Immature natural killer cell (primary cell): ENCODE data around the gene SHQ1. TPM values are rescaled to one million over a fixed set of nuclear protein-coding genes. Genes with fewer than 3 reads are reported as not detected.

Experiments used
- DNase-seq, 3 donors: peaks; one replicate each; pipeline ENCODE4 v3.0.0; 2022; ENCODE audit warnings: mixed read lengths in 1 of 3
- H3K27ac Mint-ChIP-seq, 6 donors: one replicate each; pipeline ENCODE4 v1.8.0; 2020; ENCODE audit warnings: mixed read lengths in 6 of 6, mild to moderate bottlenecking in 5 of 6, inconsistent platforms in 4 of 6, moderate library complexity in 3 of 6
- H3K27me3 Mint-ChIP-seq, 3 donors: one replicate each; pipeline ENCODE4 v1.8.0; 2020 to 2021; ENCODE audit warnings: low read depth in 3 of 3, mild to moderate bottlenecking in 3 of 3, mixed read lengths in 3 of 3, moderate library complexity in 3 of 3, inconsistent platforms in 1 of 3
- H3K36me3 Mint-ChIP-seq, 3 donors: one replicate each; pipeline ENCODE4 v1.8.0; 2020; ENCODE audit warnings: mixed read lengths in 3 of 3, inconsistent platforms in 2 of 3, mild to moderate bottlenecking in 2 of 3
- H3K4me1 Mint-ChIP-seq, 2 donors: one replicate each; pipeline ENCODE4 v1.8.0; 2020; ENCODE audit warnings: inconsistent platforms in 2 of 2, mild to moderate bottlenecking in 2 of 2, mixed read lengths in 2 of 2, moderate library complexity in 1 of 2
- H3K4me3 Mint-ChIP-seq, 5 donors: one replicate each; pipeline ENCODE4 v1.8.0; 2020; ENCODE audit warnings: mild to moderate bottlenecking in 5 of 5, mixed read lengths in 5 of 5, inconsistent platforms in 3 of 5, moderate library complexity in 3 of 5
- H3K9me3 Mint-ChIP-seq, 6 donors: one replicate each; pipeline ENCODE4 v1.8.0; 2020; ENCODE audit warnings: mild to moderate bottlenecking in 6 of 6, mixed read lengths in 6 of 6, inconsistent platforms in 4 of 6, moderate library complexity in 3 of 6
- polyA plus RNA-seq, 3 donors: library from polyadenylated mRNA; unstranded; fragments of 300-500 nt; fragmentation: Illumina TruSeq; gene quantifications; one replicate each; pipeline ENCODE4 v1.2.3, GENCODE V29; 2021

Gene SHQ1
- polyA plus RNA-seq, 3 donors from 2014 or later: 12.4 to 27.4 (median 15.3) TPM

GRCh38 chr3:72836416-72836815, 11.8 kb downstream of the SHQ1 start:
- H3K4me1 Mint-ChIP-seq: peaks cover 11 to 15% of the 10 kb centered on the region in 2 donors
- H3K36me3 Mint-ChIP-seq: peaks cover 25 to 41% (median 31%) of the 10 kb centered on the region in 3 donors
- no peak overlapping the region for H3K4me3 Mint-ChIP-seq
- DNase-seq: no peak
- no peaks in the 10 kb centered on the region for H3K9me3 Mint-ChIP-seq
- H3K27me3 Mint-ChIP-seq: peaks cover 0 to 2% (median 0%) of the 10 kb centered on the region in 3 donors
- no peak overlapping the region for H3K27ac Mint-ChIP-seq

DNA sequence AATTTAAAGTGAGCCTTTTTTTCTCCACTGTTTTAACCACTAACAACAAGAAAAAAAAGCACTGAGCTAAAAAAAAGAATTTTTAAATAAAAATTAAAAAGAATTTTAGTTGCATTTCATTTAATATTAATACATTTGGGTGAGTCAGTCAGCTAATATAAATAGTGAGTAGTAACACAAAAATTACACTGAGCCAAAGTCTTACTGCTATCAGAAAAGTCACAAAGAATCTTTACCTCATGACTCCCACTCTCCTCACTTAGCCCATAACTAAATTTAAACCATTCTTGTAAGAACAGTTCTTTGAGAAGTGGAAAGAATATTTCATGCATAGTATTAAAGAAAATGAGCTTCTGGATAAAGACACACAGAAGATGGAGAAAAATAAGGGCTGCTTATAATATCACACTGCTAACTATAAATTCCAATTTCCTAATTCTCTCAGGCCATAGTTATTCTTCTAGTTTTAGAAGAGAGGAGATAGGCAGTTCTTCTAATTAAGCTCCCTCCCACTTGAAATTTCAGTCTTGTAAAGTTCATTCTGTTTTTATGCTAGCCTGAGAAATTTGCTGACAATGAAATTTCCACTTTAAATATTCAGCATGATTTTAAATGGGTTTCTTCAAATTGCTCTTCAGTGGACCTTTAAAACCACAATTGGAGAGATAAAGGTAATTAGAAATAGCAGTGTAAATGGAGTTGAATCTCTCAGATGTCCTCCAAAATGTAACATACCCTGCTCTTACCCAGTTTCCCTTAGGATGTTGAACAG, 17.6 kb downstream of the SHQ1 start:
- no peaks in the 10 kb centered on the region for H3K9me3 Mint-ChIP-seq
- H3K36me3 Mint-ChIP-seq: peaks cover 22 to 38% (median 35%) of the 10 kb centered on the region in 3 donors
- no peak overlapping the region for H3K27ac Mint-ChIP-seq
- H3K4me1 Mint-ChIP-seq: peaks cover 9 to 18% of the 10 kb centered on the region in 2 donors
- H3K4me3 Mint-ChIP-seq: no peak overlapping the region
- no peaks in the 10 kb centered on the region for H3K27me3 Mint-ChIP-seq
- no peak for DNase-seq

DNA sequence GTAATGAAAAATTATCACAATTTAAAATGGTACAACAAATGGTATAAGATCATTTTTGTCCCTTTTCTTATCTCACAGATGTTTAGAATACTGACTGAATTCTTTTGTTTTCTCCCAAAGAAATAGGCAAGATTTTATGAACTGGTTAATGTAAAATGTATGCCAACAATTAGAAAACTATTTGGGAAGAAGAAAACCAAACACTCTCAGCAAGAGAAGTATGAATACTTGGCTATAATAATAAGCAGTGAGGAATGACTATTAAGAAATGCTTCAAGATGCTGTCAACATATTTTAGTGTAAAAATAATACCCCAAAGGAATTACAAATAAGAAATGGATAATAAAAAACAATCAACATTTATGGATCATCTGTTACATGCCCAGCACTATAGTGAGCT, 18.5 kb downstream of the SHQ1 start:
- no peak overlapping the region for H3K4me3 Mint-ChIP-seq
- peaks cover 17 to 29% (median 28%) of the 10 kb centered on the region in 3 donors for H3K36me3 Mint-ChIP-seq
- H3K4me1 Mint-ChIP-seq: peaks cover 2 to 9% of the 10 kb centered on the region in 2 donors
- H3K27ac Mint-ChIP-seq: no peak overlapping the region
- DNase-seq: no peak
- no peaks in the 10 kb centered on the region for H3K9me3 Mint-ChIP-seq
- no peaks in the 10 kb centered on the region for H3K27me3 Mint-ChIP-seq

DNA sequence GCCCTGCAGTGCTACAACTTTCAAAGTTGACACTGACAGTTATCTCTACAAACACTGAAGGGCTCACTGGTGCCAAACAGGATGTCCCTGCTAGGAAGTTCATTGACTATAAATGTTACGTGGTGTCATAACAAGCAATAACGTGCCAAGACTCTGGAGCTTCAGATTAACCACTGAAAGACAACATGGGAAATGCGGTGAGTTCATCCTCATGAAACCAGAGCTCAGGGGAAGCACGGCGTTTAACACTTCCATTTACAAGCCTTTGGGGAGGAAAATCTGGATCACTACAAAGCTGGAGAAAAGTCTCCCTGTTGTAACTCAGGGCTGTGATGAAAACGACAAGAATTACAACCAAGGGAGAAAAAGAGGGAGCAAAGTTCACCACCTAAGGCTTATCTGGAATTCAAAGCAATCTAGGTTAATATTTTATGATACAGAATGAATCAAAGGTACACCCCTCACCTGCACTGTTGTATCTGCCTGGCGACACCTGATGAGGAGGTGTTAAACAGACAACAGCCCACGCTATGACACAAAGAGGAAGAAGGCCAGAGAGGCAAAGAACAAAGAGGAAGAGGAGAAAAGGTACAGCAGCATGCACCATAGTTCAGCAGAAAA, 27.0 kb downstream of the SHQ1 start:
- Mint-ChIP-seq H3K27ac (no peak overlapping the region), H3K27me3 (no peaks in the 10 kb centered on the region), H3K9me3 (no peaks in the 10 kb centered on the region), H3K4me3 (no peak overlapping the region), H3K4me1 (no peaks in the 10 kb centered on the region), H3K36me3 (peaks cover 0 to 7% (median under 1%) of the 10 kb centered on the region in 3 donors)
- DNase-seq: no peak

GRCh38 chr3:72820415-72820814, 27.8 kb downstream of the SHQ1 start:
- Mint-ChIP-seq H3K4me3 (no peak overlapping the region), H3K4me1 (no peaks in the 10 kb centered on the region), H3K36me3 (peaks cover 3 to 14% (median 3%) of the 10 kb centered on the region in 3 donors), H3K27ac (no peak overlapping the region), H3K9me3 (no peaks in the 10 kb centered on the region), H3K27me3 (no peaks in the 10 kb centered on the region)
- DNase-seq: no peak

DNA sequence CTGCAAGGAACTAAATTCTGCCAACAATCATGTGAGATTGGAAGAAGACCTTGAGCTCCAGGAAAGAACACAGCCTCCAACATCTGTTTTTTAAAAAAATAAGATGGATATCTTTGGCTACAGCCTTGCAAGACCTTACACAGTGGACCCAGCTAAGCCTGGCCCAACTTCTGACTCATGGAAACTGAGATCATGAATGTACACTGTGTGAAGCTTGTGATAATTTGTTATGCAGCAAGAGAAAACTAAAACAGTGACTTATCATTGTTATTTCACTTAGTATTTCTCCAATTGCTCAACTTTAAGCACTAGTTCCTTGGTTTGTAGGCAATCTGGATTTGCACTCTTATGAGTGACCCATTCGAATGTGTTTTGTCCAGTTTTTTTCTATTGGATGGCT, 29.3 kb downstream of the SHQ1 start:
- Mint-ChIP-seq H3K4me3 (no peak overlapping the region), H3K27me3 (no peaks in the 10 kb centered on the region), H3K4me1 (no peaks in the 10 kb centered on the region), H3K27ac (no peak overlapping the region), H3K36me3 (peaks cover 7 to 18% (median 8%) of the 10 kb centered on the region in 3 donors), H3K9me3 (no peaks in the 10 kb centered on the region)
- no peak for DNase-seq

DNA sequence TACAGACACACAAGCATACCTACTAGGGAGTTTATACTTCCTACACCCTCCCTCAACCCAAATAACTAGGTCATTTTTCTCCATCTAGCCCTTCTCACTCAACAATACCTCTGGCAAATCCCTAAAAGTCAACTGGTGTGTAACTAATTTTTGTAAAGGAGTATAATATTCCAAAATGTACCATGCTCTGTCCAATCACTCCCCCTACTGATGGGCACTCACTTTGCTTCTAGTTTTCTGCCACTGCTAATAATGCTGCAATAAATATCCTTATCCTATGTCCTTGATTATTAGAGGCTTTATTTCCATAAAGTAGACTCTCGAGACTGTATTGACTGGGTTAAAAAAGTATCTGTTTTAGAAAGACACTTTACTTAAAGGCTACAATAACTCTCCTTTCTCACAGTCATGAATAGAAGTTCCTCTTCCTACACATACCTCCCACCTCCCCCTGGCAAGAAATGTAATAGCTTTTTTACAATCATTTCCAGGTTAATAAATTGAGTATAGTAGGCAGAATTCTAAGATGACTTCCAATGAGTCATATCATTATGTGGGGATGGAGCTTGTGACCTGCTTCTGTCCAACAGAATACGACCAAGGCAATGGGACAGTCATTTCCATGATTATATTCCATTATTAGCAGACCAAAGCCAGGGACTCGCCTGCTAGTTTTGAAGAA, 30.0 kb downstream of the SHQ1 start:
- no peak overlapping the region for H3K27ac Mint-ChIP-seq
- no peak for DNase-seq
- no peaks in the 10 kb centered on the region for H3K9me3 Mint-ChIP-seq
- H3K36me3 Mint-ChIP-seq: peaks cover 7 to 18% (median 8%) of the 10 kb centered on the region in 3 donors
- no peaks in the 10 kb centered on the region for H3K4me1 Mint-ChIP-seq
- no peaks in the 10 kb centered on the region for H3K27me3 Mint-ChIP-seq
- no peak overlapping the region for H3K4me3 Mint-ChIP-seq

DNA sequence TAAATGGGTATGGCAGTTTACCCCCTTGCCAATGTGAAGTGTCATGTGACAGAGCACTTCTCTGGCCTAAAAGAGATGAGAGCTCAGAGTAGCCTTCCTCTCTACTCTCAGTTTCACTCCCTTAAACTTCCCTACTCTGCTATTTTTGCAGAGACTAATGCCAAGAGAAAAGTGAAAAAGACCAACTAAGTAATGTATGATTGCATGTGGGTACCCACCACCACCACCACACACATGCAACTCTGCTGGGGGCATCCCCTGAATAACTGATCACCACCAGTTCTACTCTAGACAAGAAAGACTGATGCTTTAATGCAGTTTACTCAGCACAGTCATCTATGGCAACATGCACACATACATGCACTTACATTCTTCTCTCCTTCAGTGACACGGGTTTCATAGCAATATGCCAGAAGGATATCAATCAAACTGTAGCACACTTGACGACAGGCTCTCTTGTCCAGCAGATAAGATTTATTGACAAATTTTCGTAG, 31.3 kb downstream of the SHQ1 start:
- H3K36me3 Mint-ChIP-seq: peaks cover 12 to 28% (median 18%) of the 10 kb centered on the region in 3 donors
- DNase-seq: no peak
- no peak overlapping the region for H3K27ac Mint-ChIP-seq
- no peaks in the 10 kb centered on the region for H3K27me3 Mint-ChIP-seq
- no peaks in the 10 kb centered on the region for H3K4me1 Mint-ChIP-seq
- H3K4me3 Mint-ChIP-seq: no peak overlapping the region
- no peaks in the 10 kb centered on the region for H3K9me3 Mint-ChIP-seq

- no peak for DNase-seq
- H3K4me3 Mint-ChIP-seq: no peak overlapping the region
- no peaks in the 10 kb centered on the region for H3K9me3 Mint-ChIP-seq
- H3K27ac Mint-ChIP-seq: no peak overlapping the region
- peaks cover 12 to 38% (median 21%) of the 10 kb centered on the region in 3 donors for H3K36me3 Mint-ChIP-seq
- H3K27me3 Mint-ChIP-seq: no peaks in the 10 kb centered on the region
- no peaks in the 10 kb centered on the region for H3K4me1 Mint-ChIP-seq
These were observed 33.9 kb downstream of the SHQ1 start for GRCh38 chr3:72814308-72814707.

DNA sequence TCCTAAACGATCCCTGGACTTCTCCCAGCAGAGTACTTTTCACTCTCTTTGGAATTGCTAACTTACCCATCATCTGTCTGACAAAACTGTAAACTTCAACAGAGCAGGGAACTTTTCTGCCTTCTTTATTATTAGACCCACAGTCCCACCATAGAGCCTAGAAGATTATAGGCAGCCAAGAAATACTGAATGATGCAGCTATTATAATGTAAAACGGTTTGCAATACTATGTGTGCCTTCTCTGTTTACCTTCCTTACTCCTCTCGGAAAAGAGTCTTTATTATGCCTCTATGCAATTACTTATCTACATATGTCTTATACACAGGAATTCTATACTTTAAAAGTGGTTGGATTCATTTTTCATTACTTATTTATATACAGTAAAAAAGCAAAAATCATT, 36.0 kb downstream of the SHQ1 start:
- no peak overlapping the region for H3K27ac Mint-ChIP-seq
- peaks cover 12 to 52% (median 30%) of the 10 kb centered on the region in 3 donors for H3K36me3 Mint-ChIP-seq
- no peak for DNase-seq
- H3K9me3 Mint-ChIP-seq: no peaks in the 10 kb centered on the region
- H3K4me3 Mint-ChIP-seq: no peak overlapping the region
- no peaks in the 10 kb centered on the region for H3K27me3 Mint-ChIP-seq
- H3K4me1 Mint-ChIP-seq: no peaks in the 10 kb centered on the region

DNA sequence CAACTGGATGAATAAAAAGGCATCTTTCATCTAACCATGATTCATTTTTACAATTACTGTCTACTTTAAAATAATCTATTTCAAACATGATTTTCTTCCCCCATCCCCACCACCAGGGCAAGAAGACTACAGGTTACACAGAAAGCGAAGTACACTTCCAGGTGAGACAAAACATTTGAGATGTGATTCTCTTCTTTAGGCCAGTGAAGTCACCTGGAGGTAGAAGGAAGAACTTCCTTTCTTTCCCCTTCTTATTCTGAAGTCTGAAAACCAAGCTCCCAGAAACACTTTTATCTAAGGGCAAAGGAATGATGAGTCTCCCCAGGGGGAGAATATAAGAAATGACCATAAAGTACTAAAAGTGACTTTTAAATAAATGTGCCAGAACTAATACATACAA, 36.7 kb downstream of the SHQ1 start:
- H3K9me3 Mint-ChIP-seq: no peaks in the 10 kb centered on the region
- no peak for DNase-seq
- H3K36me3 Mint-ChIP-seq: peaks cover 12 to 46% (median 30%) of the 10 kb centered on the region in 3 donors
- no peak overlapping the region for H3K4me3 Mint-ChIP-seq
- H3K4me1 Mint-ChIP-seq: no peaks in the 10 kb centered on the region
- no peak overlapping the region for H3K27ac Mint-ChIP-seq
- no peaks in the 10 kb centered on the region for H3K27me3 Mint-ChIP-seq

DNA sequence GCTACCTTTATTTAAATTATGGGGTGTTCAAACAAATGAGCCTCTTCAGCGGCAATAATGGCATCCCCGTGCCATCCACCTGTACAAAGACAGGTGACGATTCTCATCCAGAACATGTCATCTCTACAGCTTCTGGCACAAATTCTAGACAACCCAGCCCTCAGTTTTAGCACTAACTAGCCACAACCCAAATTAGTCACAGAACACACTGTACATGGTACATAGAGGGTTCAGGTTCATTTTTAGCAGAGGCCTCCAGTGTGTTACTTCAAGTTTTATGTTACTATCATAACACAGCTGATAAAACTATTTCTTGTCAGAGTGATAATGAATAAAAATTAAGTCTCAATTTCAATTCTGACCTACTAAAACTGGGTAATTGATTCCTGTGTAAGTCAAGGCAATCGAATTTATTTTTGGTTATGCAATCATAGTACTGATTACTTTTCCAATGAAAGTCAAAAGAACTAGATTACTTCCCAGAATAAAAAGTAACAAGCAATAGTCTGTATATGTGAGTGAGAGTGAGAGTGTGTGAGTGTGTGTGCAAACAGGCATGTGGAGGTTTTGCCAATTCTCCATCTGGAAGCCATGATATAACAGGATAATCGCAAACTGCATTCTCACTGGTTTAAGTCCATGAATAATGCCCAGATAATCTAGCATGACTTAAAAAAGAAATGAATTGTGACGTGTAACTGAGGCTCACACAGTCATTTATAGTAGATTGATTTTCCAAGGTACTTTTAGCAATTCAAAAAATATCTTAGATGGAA, 37.4 kb downstream of the SHQ1 start:
- DNase-seq: no peak
- peaks cover 19 to 41% (median 26%) of the 10 kb centered on the region in 3 donors for H3K36me3 Mint-ChIP-seq
- no peaks in the 10 kb centered on the region for H3K4me1 Mint-ChIP-seq
- no peaks in the 10 kb centered on the region for H3K9me3 Mint-ChIP-seq
- H3K4me3 Mint-ChIP-seq: no peak overlapping the region
- no peak overlapping the region for H3K27ac Mint-ChIP-seq
- no peaks in the 10 kb centered on the region for H3K27me3 Mint-ChIP-seq

- no peaks in the 10 kb centered on the region for H3K4me1 Mint-ChIP-seq
- H3K27me3 Mint-ChIP-seq: no peaks in the 10 kb centered on the region
- no peak overlapping the region for H3K27ac Mint-ChIP-seq
- DNase-seq: no peak
- no peaks in the 10 kb centered on the region for H3K9me3 Mint-ChIP-seq
- H3K4me3 Mint-ChIP-seq: no peak overlapping the region
- peaks cover 15 to 37% (median 24%) of the 10 kb centered on the region in 3 donors for H3K36me3 Mint-ChIP-seq
These were observed 38.2 kb downstream of the SHQ1 start for GRCh38 chr3:72810063-72810462.
